GF-D8 (cell line): ENCODE measurements around the gene ARMH4.

Experiments used
- DNase-seq: peaks from one replicate; lab custom pipeline; 2025; lab: John Stamatoyannopoulos, UW

The ARMH4 gene

GRCh38 chr14:58098507-58098906, 53.5 kb downstream of the ARMH4 start:
- DNase-seq: no peak

GRCh38 chr14:58096731-58097130, 55.3 kb downstream of the ARMH4 start:
- DNase-seq: no peak

GRCh38 chr14:58091883-58092630, 60.0 kb downstream of the ARMH4 start:
- no peak for DNase-seq

- no peak for DNase-seq
These were observed 62.4 kb downstream of the ARMH4 start for GRCh38 chr14:58089612-58090011.

GRCh38 chr14:58088961-58089360, 63.1 kb downstream of the ARMH4 start:
- DNase-seq: no peak

- no peak for DNase-seq
These were observed 66.1 kb downstream of the ARMH4 start for GRCh38 chr14:58085877-58086276.

GRCh38 chr14:58082491-58083098, 69.4 kb downstream of the ARMH4 start:
- no peak for DNase-seq

GRCh38 chr14:58082011-58082410, 70.0 kb downstream of the ARMH4 start:
- no peak for DNase-seq

- DNase-seq: no peak
These were observed 73.5 kb downstream of the ARMH4 start for GRCh38 chr14:58078471-58078870.

- no peak for DNase-seq
These were observed 73.9 kb downstream of the ARMH4 start for GRCh38 chr14:58078068-58078467.

- no peak for DNase-seq
These were observed 74.4 kb downstream of the ARMH4 start for GRCh38 chr14:58077621-58078020.

GRCh38 chr14:58073516-58073915, 78.5 kb downstream of the ARMH4 start:
- DNase-seq: no peak

- DNase-seq: peak; percentile 15
These were observed 79.5 kb downstream of the ARMH4 start for GRCh38 chr14:58072288-58073071.

GRCh38 chr14:58071341-58071740, 80.7 kb downstream of the ARMH4 start:
- DNase-seq: no peak

- no peak for DNase-seq
These were observed 83.7 kb downstream of the ARMH4 start for GRCh38 chr14:58068306-58068705.

- DNase-seq: no peak
These were observed 85.9 kb downstream of the ARMH4 start for GRCh38 chr14:58066115-58066514.

GRCh38 chr14:58061581-58061980, 90.4 kb downstream of the ARMH4 start:
- no peak for DNase-seq

GRCh38 chr14:58060898-58061297, 91.1 kb downstream of the ARMH4 start:
- no peak for DNase-seq

GRCh38 chr14:58060077-58060476, 91.9 kb downstream of the ARMH4 start:
- DNase-seq: no peak

- DNase-seq: no peak
These were observed 92.9 kb downstream of the ARMH4 start for GRCh38 chr14:58059126-58059525.

- DNase-seq: no peak
These were observed 96.5 kb downstream of the ARMH4 start for GRCh38 chr14:58055497-58056010.

GRCh38 chr14:58054100-58054499, 97.9 kb downstream of the ARMH4 start:
- no peak for DNase-seq

GRCh38 chr14:58048219-58048618, 103.8 kb downstream of the ARMH4 start:
- no peak for DNase-seq
